Muscle of arm (tissue), 12 donors: Measurements from ENCODE around the gene SRSF1. TPM values are rescaled to one million over a fixed set of nuclear protein-coding genes. Genes with fewer than 3 reads are reported as not detected.

Experiments
- polyA plus RNA-seq, 12 donors: library from polyadenylated mRNA; unstranded; fragments of 120-200 nt; gene quantifications; one replicate each; pipeline ENCODE4 v1.2.1, GENCODE V29; 2013; ENCODE audit not compliant: insufficient read length in 12 of 12

Gene SRSF1
- polyA plus RNA-seq, 12 donors: 146 to 244 (median 191) TPM; not detected in 1

Other genes with a start within 250 kb of the SRSF1 start
- 10 to 100 TPM in 11 of 12 donors, not detected in 1; 23.4 to 42.0 (median 33.2) TPM for gene MRPS23, start 157.2 kb downstream of the SRSF1 start, polyA plus RNA-seq
- gene CUEDC1, start 51.8 kb downstream of the SRSF1 start, polyA plus RNA-seq: 10 to 100 TPM in 11 of 12 donors, not detected in 1; 39.6 to 81.1 (median 49.1) TPM
- 10 to 100 TPM in 11 of 12 donors, not detected in 1; 41.1 to 77.1 (median 54.7) TPM for gene VEZF1, start 19.0 kb downstream of the SRSF1 start, polyA plus RNA-seq
- 10 to 100 TPM in 11 of 12 donors, not detected in 1; 35.1 to 56.8 (median 38.9) TPM for gene DYNLL2, start 76.2 kb upstream of the SRSF1 start, polyA plus RNA-seq
- gene OR4D1, start 141.1 kb upstream of the SRSF1 start, polyA plus RNA-seq: under 1 TPM in 2 of 12 donors, not detected in 10; 0.04 TPM
- not detected for gene OR4D2, start 159.7 kb upstream of the SRSF1 start, polyA plus RNA-seq
- gene EPX, start 185.5 kb upstream of the SRSF1 start, polyA plus RNA-seq: 1 to 10 TPM in 1 of 12 donors, under 1 TPM in 9, not detected in 2; 0.14 to 5.7 (median 0.29) TPM
- gene MKS1, start 212.0 kb upstream of the SRSF1 start, polyA plus RNA-seq: 10 to 100 TPM in 11 of 12 donors, not detected in 1; 11.4 to 25.2 (median 16.4) TPM
- gene LPO, start 231.3 kb upstream of the SRSF1 start, polyA plus RNA-seq: under 1 TPM in 4 of 12 donors, not detected in 8; 0.08 to 0.40 (median 0.28) TPM